GM23338 (cell line): ENCODE data around the gene TRPM3. TPM values are rescaled to one million over a fixed set of nuclear protein-coding genes. Genes with fewer than 3 reads are reported as not detected.

ENCODE experiments used
- ATAC-seq: fragments of 200-7000 bp; cut with Tn5 transposase; 3 replicates; pipeline ENCODE4 v1.9.1; 2020
- DNase-seq: peaks from one replicate; pipeline ENCODE4 v3.0.0-alpha.2; 2015; ENCODE audit warnings: low spot score
- H2AFZ ChIP-seq: fragments of 200-600 bp; sonication (generic); 2 replicates; pipeline ENCODE4 v1.8.0; 2016; ENCODE audit warnings: antibody characterized with exemption, mild to moderate bottlenecking, moderate library complexity
- H3F3A ChIP-seq: fragments of 200-600 bp; sonication (generic); replicated peaks from 2 replicates; pipeline ENCODE4 v1.8.0; 2017; ENCODE audit warnings: antibody characterized with exemption, mixed run types, low read depth
- H3K27ac ChIP-seq: fragments of 200-600 bp; sonication (generic); 2 replicates; pipeline ENCODE4 v1.6.1; 2016; ENCODE audit warnings: low read depth
- H3K27me3 ChIP-seq: fragments of 200-600 bp; sonication (generic); 2 replicates; pipeline ENCODE4 v1.8.0; 2016; ENCODE audit warnings: mild to moderate bottlenecking, mixed run types, moderate library complexity; ENCODE audit not compliant: insufficient read depth
- H3K36me3 ChIP-seq: fragments of 200-600 bp; sonication (generic); 2 replicates; pipeline ENCODE4 v1.8.0; 2016; ENCODE audit warnings: mild to moderate bottlenecking; ENCODE audit not compliant: insufficient read depth
- H3K4me1 ChIP-seq: fragments of 200-600 bp; sonication (generic); 2 replicates; pipeline ENCODE4 v1.8.0; 2016; ENCODE audit warnings: mild to moderate bottlenecking, moderate library complexity; ENCODE audit not compliant: insufficient read depth
- H3K4me2 ChIP-seq: fragments of 200-600 bp; sonication (generic); 2 replicates; pipeline ENCODE4 v1.7.1; 2017; ENCODE audit warnings: mixed run types
- H3K4me3 ChIP-seq: fragments of 200-600 bp; sonication (generic); 2 replicates; pipeline ENCODE4 v1.6.1; 2016; ENCODE audit warnings: mixed run types
- H3K79me2 ChIP-seq: fragments of 200-600 bp; sonication (generic); replicated peaks from 2 replicates; pipeline ENCODE4 v1.8.0; 2017; ENCODE audit warnings: mild to moderate bottlenecking; ENCODE audit not compliant: insufficient read depth
- H3K9me2 ChIP-seq: fragments of 200-600 bp; sonication (generic); 2 replicates; pipeline ENCODE4 v1.8.0; 2017; ENCODE audit not compliant: insufficient read depth
- H4K20me1 ChIP-seq: fragments of 200-600 bp; sonication (generic); replicated peaks from 2 replicates; pipeline ENCODE4 v1.8.0; 2017; ENCODE audit warnings: mild to moderate bottlenecking; ENCODE audit not compliant: insufficient read depth
- H3K27ac Mint-ChIP-seq: 2 replicates; pipeline ENCODE4 v1.8.0; 2020; ENCODE audit warnings: inconsistent platforms, mild to moderate bottlenecking, moderate library complexity, mixed read lengths
- H3K27me3 Mint-ChIP-seq: 3 replicates; pipeline ENCODE4 v1.8.0; 2022; ENCODE audit warnings: low read depth, mild to moderate bottlenecking, moderate library complexity, mixed read lengths, inconsistent platforms; ENCODE audit not compliant: insufficient read depth, poor library complexity
- H3K36me3 Mint-ChIP-seq: 3 replicates; pipeline ENCODE4 v1.8.0; 2021; ENCODE audit warnings: low read depth, mild to moderate bottlenecking, inconsistent platforms, moderate library complexity, mixed read lengths
- H3K4me1 Mint-ChIP-seq: 3 replicates; pipeline ENCODE4 v1.8.0; 2020; ENCODE audit warnings: mild to moderate bottlenecking, inconsistent platforms, mixed read lengths
- H3K4me3 Mint-ChIP-seq: 3 replicates; pipeline ENCODE4 v1.8.0; 2021; ENCODE audit warnings: moderate library complexity, mild to moderate bottlenecking, inconsistent platforms, mixed read lengths
- H3K9me3 Mint-ChIP-seq: 3 replicates; pipeline ENCODE4 v1.8.0; 2020; ENCODE audit warnings: moderate library complexity, mild to moderate bottlenecking, inconsistent platforms, mixed read lengths
- CREB1 ChIP-seq: fragments of 250-450 bp; sonication (Bioruptor Pico); IDR thresholded peaks from 2 replicates; pipeline ENCODE4 v1.5.0; 2020; ENCODE audit warnings: low read depth, mild to moderate bottlenecking, moderate library complexity
- ETS1 ChIP-seq: IDR thresholded peaks from 2 replicates; pipeline ENCODE4 v1.6.1; 2016; ENCODE audit warnings: antibody characterized with exemption
- EZH2 ChIP-seq: fragments of 200-600 bp; sonication (generic); IDR thresholded peaks from one replicate; pipeline ENCODE4 v1.8.0; 2017; ENCODE audit warnings: antibody characterized with exemption, mild to moderate bottlenecking, low read depth; ENCODE audit not compliant: unreplicated experiment
- EZH2phosphoT487 ChIP-seq: fragments of 200-600 bp; sonication (generic); IDR thresholded peaks from one replicate; pipeline ENCODE4 v1.8.1; 2018; ENCODE audit warnings: antibody characterized with exemption; ENCODE audit not compliant: unreplicated experiment
- JUNB ChIP-seq: IDR thresholded peaks from one replicate; pipeline ENCODE4 v1.6.1; 2016; ENCODE audit warnings: antibody characterized with exemption; ENCODE audit not compliant: unreplicated experiment
- POLR2AphosphoS5 ChIP-seq: IDR thresholded peaks from 2 replicates; pipeline ENCODE4 v1.6.1; 2016; ENCODE audit warnings: antibody characterized with exemption, low read depth
- STAT1 ChIP-seq: IDR thresholded peaks from one replicate; pipeline ENCODE4 v1.6.1; 2016; ENCODE audit warnings: antibody characterized with exemption; ENCODE audit not compliant: unreplicated experiment
- ZNF114 ChIP-seq: fragments of 250-450 bp; sonication (Bioruptor Pico); IDR thresholded peaks from 2 replicates; pipeline ENCODE4 v1.5.0; 2020; ENCODE audit warnings: mild to moderate bottlenecking, moderate library complexity
- polyA plus RNA-seq: library from polyadenylated mRNA; unstranded; fragments of >200 nt; fragmentation: Nextera tagmentation; extraction: Ambion mirVana; gene quantifications from 2 replicates; pipeline ENCODE4 v1.2.1, GENCODE V29; 2016
- total RNA-seq: library from RNA; depleted of rRNA; stranded (reverse); fragments of >200 nt; shearing (Covaris generic); gene quantifications from 2 replicates; pipeline ENCODE4 v1.2.3, GENCODE V29; 2014
- TF ChIP-seq, protein P1 (sequence below): fragments of 250-450 bp; sonication (Bioruptor Pico); IDR thresholded peaks from 2 replicates; pipeline ENCODE4 v1.5.0; 2020; ENCODE audit warnings: mild to moderate bottlenecking, moderate library complexity
- TF ChIP-seq, protein P2 (sequence below): IDR thresholded peaks from one replicate; pipeline ENCODE4 v1.6.1; 2018; ENCODE audit warnings: antibody characterized with exemption; ENCODE audit not compliant: unreplicated experiment

The TRPM3 gene
- total and polyA plus RNA-seq, 2 experiments from 2014 or later: 2.8 to 8.2 TPM

- TF ChIP-seq ETS1 (no peak), EZH2phosphoT487 (no peak)
Observed at GRCh38 chr9:70556771-70557170, 564.6 kb downstream of the TRPM3 start (continued).

- TF ChIP-seq EZH2phosphoT487 (no peak), POLR2AphosphoS5 (no peak), ZNF114 (CRISPR knock-in tag) (no peak), CREB1 (CRISPR knock-in tag) (no peak), ETS1 (no peak), EZH2 (no peak), STAT1 (no peak), JUNB (no peak)
- TF ChIP-seq, protein P1, sequence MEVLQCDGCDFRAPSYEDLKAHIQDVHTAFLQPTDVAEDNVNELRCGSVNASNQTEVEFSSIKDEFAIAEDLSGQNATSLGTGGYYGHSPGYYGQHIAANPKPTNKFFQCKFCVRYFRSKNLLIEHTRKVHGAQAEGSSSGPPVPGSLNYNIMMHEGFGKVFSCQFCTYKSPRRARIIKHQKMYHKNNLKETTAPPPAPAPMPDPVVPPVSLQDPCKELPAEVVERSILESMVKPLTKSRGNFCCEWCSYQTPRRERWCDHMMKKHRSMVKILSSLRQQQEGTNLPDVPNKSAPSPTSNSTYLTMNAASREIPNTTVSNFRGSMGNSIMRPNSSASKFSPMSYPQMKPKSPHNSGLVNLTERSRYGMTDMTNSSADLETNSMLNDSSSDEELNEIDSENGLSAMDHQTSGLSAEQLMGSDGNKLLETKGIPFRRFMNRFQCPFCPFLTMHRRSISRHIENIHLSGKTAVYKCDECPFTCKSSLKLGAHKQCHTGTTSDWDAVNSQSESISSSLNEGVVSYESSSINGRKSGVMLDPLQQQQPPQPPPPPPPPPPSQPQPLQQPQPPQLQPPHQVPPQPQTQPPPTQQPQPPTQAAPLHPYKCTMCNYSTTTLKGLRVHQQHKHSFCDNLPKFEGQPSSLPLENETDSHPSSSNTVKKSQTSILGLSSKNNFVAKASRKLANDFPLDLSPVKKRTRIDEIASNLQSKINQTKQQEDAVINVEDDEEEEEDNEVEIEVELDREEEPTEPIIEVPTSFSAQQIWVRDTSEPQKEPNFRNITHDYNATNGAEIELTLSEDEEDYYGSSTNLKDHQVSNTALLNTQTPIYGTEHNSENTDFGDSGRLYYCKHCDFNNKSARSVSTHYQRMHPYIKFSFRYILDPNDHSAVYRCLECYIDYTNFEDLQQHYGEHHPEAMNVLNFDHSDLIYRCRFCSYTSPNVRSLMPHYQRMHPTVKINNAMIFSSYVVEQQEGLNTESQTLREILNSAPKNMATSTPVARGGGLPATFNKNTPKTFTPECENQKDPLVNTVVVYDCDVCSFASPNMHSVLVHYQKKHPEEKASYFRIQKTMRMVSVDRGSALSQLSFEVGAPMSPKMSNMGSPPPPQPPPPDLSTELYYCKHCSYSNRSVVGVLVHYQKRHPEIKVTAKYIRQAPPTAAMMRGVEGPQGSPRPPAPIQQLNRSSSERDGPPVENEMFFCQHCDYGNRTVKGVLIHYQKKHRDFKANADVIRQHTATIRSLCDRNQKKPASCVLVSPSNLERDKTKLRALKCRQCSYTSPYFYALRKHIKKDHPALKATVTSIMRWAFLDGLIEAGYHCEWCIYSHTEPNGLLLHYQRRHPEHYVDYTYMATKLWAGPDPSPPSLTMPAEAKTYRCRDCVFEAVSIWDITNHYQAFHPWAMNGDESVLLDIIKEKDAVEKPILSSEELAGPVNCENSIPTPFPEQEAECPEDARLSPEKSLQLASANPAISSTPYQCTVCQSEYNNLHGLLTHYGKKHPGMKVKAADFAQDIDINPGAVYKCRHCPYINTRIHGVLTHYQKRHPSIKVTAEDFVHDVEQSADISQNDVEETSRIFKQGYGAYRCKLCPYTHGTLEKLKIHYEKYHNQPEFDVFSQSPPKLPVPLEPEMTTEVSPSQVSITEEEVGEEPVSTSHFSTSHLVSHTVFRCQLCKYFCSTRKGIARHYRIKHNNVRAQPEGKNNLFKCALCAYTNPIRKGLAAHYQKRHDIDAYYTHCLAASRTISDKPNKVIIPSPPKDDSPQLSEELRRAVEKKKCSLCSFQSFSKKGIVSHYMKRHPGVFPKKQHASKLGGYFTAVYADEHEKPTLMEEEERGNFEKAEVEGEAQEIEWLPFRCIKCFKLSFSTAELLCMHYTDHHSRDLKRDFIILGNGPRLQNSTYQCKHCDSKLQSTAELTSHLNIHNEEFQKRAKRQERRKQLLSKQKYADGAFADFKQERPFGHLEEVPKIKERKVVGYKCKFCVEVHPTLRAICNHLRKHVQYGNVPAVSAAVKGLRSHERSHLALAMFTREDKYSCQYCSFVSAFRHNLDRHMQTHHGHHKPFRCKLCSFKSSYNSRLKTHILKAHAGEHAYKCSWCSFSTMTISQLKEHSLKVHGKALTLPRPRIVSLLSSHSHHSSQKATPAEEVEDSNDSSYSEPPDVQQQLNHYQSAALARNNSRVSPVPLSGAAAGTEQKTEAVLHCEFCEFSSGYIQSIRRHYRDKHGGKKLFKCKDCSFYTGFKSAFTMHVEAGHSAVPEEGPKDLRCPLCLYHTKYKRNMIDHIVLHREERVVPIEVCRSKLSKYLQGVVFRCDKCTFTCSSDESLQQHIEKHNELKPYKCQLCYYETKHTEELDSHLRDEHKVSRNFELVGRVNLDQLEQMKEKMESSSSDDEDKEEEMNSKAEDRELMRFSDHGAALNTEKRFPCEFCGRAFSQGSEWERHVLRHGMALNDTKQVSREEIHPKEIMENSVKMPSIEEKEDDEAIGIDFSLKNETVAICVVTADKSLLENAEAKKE (CRISPR knock-in tag): no peak
- TF ChIP-seq, protein P2, sequence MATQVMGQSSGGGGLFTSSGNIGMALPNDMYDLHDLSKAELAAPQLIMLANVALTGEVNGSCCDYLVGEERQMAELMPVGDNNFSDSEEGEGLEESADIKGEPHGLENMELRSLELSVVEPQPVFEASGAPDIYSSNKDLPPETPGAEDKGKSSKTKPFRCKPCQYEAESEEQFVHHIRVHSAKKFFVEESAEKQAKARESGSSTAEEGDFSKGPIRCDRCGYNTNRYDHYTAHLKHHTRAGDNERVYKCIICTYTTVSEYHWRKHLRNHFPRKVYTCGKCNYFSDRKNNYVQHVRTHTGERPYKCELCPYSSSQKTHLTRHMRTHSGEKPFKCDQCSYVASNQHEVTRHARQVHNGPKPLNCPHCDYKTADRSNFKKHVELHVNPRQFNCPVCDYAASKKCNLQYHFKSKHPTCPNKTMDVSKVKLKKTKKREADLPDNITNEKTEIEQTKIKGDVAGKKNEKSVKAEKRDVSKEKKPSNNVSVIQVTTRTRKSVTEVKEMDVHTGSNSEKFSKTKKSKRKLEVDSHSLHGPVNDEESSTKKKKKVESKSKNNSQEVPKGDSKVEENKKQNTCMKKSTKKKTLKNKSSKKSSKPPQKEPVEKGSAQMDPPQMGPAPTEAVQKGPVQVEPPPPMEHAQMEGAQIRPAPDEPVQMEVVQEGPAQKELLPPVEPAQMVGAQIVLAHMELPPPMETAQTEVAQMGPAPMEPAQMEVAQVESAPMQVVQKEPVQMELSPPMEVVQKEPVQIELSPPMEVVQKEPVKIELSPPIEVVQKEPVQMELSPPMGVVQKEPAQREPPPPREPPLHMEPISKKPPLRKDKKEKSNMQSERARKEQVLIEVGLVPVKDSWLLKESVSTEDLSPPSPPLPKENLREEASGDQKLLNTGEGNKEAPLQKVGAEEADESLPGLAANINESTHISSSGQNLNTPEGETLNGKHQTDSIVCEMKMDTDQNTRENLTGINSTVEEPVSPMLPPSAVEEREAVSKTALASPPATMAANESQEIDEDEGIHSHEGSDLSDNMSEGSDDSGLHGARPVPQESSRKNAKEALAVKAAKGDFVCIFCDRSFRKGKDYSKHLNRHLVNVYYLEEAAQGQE: no peak
- Histone ChIP-seq H3K4me3 (no peak overlapping the region), H3K79me2 (no peaks in the 10 kb centered on the region), H3K27ac (peak overlapping the region; percentile 82), H4K20me1 (no peaks in the 10 kb centered on the region), H3K27me3 (no peaks in the 10 kb centered on the region), H3K4me1 (peaks cover 20% of the 10 kb centered on the region), H3K9me2 (peaks cover 16% of the 10 kb centered on the region), H3F3A (no peaks in the 10 kb centered on the region), H2AFZ (no peak overlapping the region), H3K36me3 (no peaks in the 10 kb centered on the region), H3K4me2 (peak overlapping the region; percentile 55)
- H3K4me3 Mint-ChIP-seq: no peak overlapping the region
- H3K9me3 Mint-ChIP-seq: no peaks in the 10 kb centered on the region
- ATAC-seq: no peak
- H3K36me3 Mint-ChIP-seq: no peaks in the 10 kb centered on the region; the same call in 2 of the 3 replicates
- no peak for DNase-seq
- peaks cover 31% of the 10 kb centered on the region for H3K4me1 Mint-ChIP-seq
- no peak overlapping the region; the same call in 1 of the 2 replicates for H3K27ac Mint-ChIP-seq
- H3K27me3 Mint-ChIP-seq: no peaks in the 10 kb centered on the region
Observed at GRCh38 chr9:70554881-70555280, 566.5 kb downstream of the TRPM3 start.
